ENCODE results near the gene CFL1.
A peak's percentile ranks its signal among the peaks of the same experiment; 100 is the strongest.

Gene CFL1

GRCh38 chr11:65896034-65896999, 38.3 kb upstream of the CFL1 start:
- Histone ChIP-seq H3K9me2 (replicated peaks; ENCODE audit: control insufficient read depth, low read length) (no peaks in the 10 kb centered on the region), H3K27me3 (ENCODE audit: control insufficient read depth, low read length) (peaks cover 20% of the 10 kb centered on the region), H3K79me2 (ENCODE audit: control insufficient read depth, low read length) (peaks cover 25% of the 10 kb centered on the region), H3K4me1 (ENCODE audit: control insufficient read depth, low read length) (peaks cover 44% of the 10 kb centered on the region), H3K4me2 (ENCODE audit: low read length) (no peak overlapping the region), H3K36me3 (ENCODE audit: control insufficient read depth, low read length) (peaks cover 8% of the 10 kb centered on the region), H3F3A (ENCODE audit: control insufficient read depth, insufficient read depth) (peaks cover 17% of the 10 kb centered on the region), H3K4me3 (ENCODE audit: low read length) (no peak overlapping the region), H3K27ac (ENCODE audit: low read depth, low read length) (no peak overlapping the region), H4K20me1 (ENCODE audit: control insufficient read depth, insufficient read depth, low read depth, low read length) (0 out of 2 replicates have a peak, but pooled peaks cover 3% of the 10 kb centered on the region), H3K9me3 (ENCODE audit: control insufficient read depth, insufficient read depth, low read length) (no peaks in the 10 kb centered on the region)
- TF ChIP-seq CTCF (IDR thresholded peaks at IDR 0.05; ENCODE audit: low read depth, low read length, poor library complexity, severe bottlenecking) (no peak), EZH2phosphoT487 (IDR thresholded peaks at IDR 0.05; ENCODE audit: borderline replicate concordance, low read length) (no peak)

GRCh38 chr11:65895482-65895981, 37.6 kb upstream of the CFL1 start:
- Histone ChIP-seq H3K4me3 (ENCODE audit: low read length) (no peak overlapping the region), H3K9me3 (ENCODE audit: control insufficient read depth, insufficient read depth, low read length) (no peaks in the 10 kb centered on the region), H3K4me1 (ENCODE audit: control insufficient read depth, low read length) (peaks cover 40% of the 10 kb centered on the region), H3K27ac (ENCODE audit: low read depth, low read length) (no peak overlapping the region), H4K20me1 (ENCODE audit: control insufficient read depth, insufficient read depth, low read depth, low read length) (0 out of 2 replicates have a peak, but pooled peaks cover 3% of the 10 kb centered on the region), H3K4me2 (ENCODE audit: low read length) (no peak overlapping the region), H3K79me2 (ENCODE audit: control insufficient read depth, low read length) (peaks cover 33% of the 10 kb centered on the region), H3K9me2 (replicated peaks; ENCODE audit: control insufficient read depth, low read length) (no peaks in the 10 kb centered on the region), H3F3A (ENCODE audit: control insufficient read depth, insufficient read depth) (peaks cover 18% of the 10 kb centered on the region), H3K36me3 (ENCODE audit: control insufficient read depth, low read length) (peaks cover 12% of the 10 kb centered on the region), H3K27me3 (ENCODE audit: control insufficient read depth, low read length) (peaks cover 20% of the 10 kb centered on the region)
- TF ChIP-seq CTCF (IDR thresholded peaks at IDR 0.05; ENCODE audit: low read depth, low read length, poor library complexity, severe bottlenecking), result no peak
- no peak for TF ChIP-seq EZH2phosphoT487 (IDR thresholded peaks at IDR 0.05; ENCODE audit: borderline replicate concordance, low read length)

- peaks cover 38% of the 10 kb centered on the region for H3K4me1 ChIP-seq (ENCODE audit: control insufficient read depth, low read length)
- peaks cover 34% of the 10 kb centered on the region for H3K79me2 ChIP-seq (ENCODE audit: control insufficient read depth, low read length)
- H4K20me1 ChIP-seq (ENCODE audit: control insufficient read depth, insufficient read depth, low read depth, low read length), result 0 out of 2 replicates have a peak, but pooled peaks cover 3% of the 10 kb centered on the region
- peaks cover 12% of the 10 kb centered on the region for H3K36me3 ChIP-seq (ENCODE audit: control insufficient read depth, low read length)
- no peaks in the 10 kb centered on the region for H3K9me2 ChIP-seq (replicated peaks; ENCODE audit: control insufficient read depth, low read length)
- no peak for TF ChIP-seq EZH2phosphoT487 (IDR thresholded peaks at IDR 0.05; ENCODE audit: borderline replicate concordance, low read length)
- no peak for TF ChIP-seq CTCF (IDR thresholded peaks at IDR 0.05; ENCODE audit: low read depth, low read length, poor library complexity, severe bottlenecking)
- H3K27me3 ChIP-seq (ENCODE audit: control insufficient read depth, low read length), result peaks cover 9% of the 10 kb centered on the region
- H3K4me3 ChIP-seq (ENCODE audit: low read length), result peak overlapping the region; percentile 93
- peaks cover 26% of the 10 kb centered on the region for H3F3A ChIP-seq (ENCODE audit: control insufficient read depth, insufficient read depth)
- H3K27ac ChIP-seq (ENCODE audit: low read depth, low read length), result peak overlapping the region; percentile 64
- H3K4me2 ChIP-seq (ENCODE audit: low read length), result peak overlapping the region; percentile 95
- no peaks in the 10 kb centered on the region for H3K9me3 ChIP-seq (ENCODE audit: control insufficient read depth, insufficient read depth, low read length)
Measured at GRCh38 chr11:65894034-65894591, 36.1 kb upstream of the CFL1 start.
